GM19467 (cell line): ENCODE results near the gene FZR1.
A peak's percentile ranks its signal among the peaks of the same experiment; 100 is the strongest.
"Not testable (repeated sequence)": the region's sequence is repeated elsewhere in the genome, so short reads cannot be mapped to it uniquely, and the experiment has no call there.

Experiments used
- ATAC-seq: cut with Tn5 transposase; IDR thresholded peaks from one replicate; pipeline ENCODE4 v1.9.1; 2021; ENCODE audit warnings: mild to moderate bottlenecking, moderate library complexity; ENCODE audit not compliant: unreplicated experiment

Gene FZR1

DNA sequence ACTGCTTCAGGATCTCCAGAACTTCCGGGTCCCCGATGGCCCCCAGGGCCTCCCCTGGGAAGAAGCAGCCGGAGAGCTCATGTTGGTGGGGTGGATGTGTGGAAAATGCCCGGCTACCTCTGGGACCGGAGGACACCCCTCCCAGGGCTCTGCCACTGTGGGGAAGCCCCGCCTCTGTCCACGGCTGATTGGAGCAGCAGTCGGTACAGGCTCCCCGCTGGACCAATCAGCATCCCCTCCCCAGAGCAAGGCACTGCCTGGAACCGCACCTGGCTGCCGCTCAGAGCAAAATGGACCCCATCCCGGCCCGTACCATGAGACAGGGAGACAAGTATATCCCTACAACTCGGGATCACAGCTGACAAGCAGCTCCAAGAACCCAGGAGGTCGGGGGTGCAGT lies 12.1 kb upstream of the FZR1 start:
- no peak for ATAC-seq

DNA sequence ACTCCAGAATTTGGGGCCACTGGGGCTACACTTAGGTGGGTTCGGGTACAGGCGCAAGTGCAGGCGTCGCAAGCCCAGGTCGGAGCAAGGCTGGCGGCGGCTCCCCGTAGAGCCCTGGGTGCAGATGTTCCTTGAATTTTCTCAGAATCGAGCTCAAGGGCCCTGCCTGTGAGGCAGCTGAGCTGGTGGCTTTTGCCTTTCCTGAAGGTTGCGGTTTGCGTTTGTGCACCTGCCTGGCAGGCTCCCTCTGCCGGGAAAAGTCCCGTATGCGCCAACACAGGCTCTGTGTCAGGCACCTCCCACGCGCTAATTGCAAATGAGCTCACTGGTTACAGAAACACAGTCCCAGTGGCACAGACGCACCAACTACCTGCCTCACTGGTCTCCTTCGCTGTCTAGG lies 11.6 kb upstream of the FZR1 start:
- ATAC-seq, result no peak

DNA sequence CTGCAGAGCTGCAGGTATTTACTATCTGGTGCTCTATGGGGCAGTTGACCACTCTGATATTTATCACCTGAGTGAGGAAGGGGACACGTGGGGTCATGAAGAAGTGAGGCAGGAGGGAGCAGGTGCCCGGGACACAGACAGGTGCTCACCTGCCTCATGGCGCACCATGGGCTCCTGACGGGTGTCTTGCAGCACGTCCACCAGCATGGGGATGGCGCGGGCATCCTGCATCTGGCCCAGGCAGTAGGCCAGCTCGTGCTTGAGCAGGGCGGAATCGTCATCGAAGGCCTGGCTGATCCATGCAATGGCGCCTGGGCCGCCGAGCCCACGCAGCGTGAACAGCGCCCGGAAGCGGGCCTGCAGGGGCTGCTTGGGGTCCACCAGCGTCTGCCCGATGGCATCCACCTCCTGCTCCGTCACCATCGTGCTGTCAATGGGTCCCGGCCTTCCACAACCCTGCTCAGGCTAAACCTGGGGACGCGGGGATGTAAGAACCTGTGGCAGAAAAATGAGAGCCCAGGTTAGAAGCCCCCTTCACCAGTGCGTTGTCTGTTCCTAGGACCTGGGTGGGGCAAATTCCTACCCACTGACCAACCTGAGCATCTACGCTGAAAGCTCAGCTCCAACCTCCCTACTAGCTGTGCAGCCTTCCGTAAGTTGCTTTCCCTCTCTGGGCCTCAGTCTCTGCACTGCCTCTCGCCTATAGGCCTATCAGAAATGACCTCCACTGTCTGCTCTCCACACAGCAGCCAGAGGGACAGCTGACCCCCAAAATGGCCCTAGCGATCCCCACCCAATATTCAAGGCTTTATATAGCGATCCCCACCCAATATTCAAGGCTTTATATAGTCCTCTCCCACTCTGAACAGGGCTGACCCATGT lies 9.5 kb upstream of the FZR1 start:
- ATAC-seq, result no peak

DNA sequence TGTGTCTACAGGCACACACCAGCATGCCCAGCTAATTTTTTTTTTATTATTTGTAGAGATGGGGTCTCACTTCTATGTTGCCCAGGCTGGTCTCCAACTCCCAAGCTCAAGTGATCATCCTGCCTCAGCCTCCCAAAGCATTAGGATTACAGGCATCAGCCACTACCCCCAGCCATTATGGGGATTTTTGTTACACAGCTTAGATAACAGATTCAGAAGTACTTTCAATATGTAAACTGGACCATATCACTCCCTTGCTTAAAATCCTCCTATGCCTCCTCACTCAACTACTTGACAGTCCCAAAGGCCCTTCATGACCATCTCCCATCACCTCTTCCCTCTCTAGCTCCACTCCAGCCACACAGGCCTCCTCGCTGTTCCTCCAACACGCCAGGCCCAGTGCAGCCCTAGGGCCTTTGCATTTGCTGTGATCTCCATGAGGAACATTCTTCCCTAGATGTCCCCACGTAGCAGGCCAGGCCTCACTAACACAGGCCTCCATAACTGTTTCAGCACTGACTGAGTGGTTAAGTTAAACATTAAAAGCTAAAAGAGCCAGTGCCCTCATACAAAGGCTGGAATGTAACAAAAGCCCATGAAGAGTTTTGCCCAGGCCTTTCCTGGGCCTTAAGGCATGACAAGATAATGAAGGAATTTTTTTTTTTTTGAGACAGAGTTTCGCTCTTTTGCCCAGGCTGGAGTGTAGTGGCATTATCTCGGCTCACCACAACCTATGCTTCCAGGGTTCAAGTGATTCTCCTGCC lies 8.2 kb upstream of the FZR1 start:
- ATAC-seq, result no peak

DNA sequence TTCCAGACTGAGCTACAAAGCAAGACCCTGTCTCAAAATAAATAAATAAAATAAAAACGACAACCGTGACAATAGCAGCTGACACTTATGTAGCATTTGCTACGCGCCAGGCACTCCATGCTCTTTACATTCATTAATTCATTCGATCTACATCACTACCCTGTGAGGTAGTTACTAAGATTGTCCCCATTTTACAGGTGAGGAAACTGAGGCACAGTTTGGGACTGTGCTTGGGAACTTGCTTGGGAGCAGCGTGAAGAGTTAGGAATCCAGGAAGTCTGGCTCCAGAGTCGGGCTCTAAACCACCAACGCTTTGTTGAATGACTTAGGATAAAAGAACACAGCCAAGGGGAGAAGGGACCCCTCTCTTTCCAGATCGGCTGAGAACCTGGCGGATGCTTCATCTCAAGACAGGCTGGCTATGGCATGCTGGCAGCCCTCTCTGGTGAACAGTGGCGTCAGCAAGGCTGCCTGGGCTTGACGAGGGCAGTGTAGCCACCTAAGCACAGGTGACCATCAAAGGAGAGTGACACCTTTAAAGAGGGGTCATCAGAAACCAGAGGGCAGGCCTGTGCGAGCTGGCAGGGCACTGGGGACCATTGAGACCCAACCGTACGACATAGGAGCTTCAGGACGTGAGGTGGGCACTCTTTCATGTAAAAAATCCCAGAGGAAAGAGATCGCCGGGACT lies 6.2 kb upstream of the FZR1 start:
- no peak for ATAC-seq

DNA sequence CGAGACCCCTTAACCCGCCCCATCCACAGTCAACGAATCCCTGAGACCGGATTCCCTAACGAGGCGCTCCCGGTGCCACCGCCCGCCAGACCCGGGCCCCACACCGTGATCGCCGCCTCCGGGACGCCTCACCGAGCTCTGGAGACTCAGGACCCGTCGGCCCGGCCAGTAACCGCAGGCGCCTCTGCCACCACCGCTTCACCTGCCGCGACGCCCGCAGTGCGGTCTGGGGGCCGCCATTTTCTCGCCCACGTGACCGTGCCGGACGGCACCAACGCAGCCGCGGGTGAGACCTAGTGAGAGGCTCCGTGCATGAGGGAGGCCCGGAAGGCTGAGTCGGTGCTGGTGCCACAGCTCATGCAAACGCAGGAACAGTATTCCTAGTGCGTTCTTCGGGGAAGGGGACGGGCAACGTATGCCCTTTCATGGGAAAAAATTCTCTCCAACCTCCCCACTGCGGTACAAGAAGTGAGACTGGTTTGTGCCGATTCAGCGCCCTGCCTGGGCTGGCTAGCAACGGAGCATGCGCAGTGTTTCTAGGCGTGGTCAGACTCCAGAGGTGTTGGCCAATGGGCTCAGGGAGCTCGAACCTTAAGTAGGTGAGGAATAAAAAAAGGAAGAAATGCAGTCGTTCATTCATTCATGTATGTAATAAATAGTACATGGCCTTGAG lies 5.5 kb upstream of the FZR1 start, which contains the start of gene DOHH:
Gene DOHH, minus strand, starts transcription at position 246 of the 673 bp plus-strand sequence. CDS start 3,860 bp downstream, outside the sequence.
- ATAC-seq, result peak; percentile 69

DNA sequence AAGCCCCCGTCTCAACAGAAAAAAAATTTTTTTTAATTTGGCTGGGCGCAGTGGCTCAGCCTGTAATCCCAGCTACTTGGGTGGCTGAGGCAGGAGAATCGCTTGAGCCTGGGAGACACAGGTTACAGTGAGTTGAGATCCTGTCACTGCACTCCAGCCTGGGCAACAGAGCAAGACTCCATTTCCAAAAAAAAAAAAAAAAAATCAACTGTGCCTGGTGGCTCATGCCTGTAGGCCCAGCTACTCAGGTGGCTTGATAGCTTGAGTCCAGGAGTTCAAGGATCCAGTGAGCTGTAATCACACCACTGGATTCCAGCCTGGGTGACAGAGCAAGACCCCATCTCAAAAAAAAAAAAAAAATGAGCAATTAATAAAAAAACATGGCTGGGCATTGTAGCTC lies 4.3 kb upstream of the FZR1 start:
- no peak for ATAC-seq

DNA sequence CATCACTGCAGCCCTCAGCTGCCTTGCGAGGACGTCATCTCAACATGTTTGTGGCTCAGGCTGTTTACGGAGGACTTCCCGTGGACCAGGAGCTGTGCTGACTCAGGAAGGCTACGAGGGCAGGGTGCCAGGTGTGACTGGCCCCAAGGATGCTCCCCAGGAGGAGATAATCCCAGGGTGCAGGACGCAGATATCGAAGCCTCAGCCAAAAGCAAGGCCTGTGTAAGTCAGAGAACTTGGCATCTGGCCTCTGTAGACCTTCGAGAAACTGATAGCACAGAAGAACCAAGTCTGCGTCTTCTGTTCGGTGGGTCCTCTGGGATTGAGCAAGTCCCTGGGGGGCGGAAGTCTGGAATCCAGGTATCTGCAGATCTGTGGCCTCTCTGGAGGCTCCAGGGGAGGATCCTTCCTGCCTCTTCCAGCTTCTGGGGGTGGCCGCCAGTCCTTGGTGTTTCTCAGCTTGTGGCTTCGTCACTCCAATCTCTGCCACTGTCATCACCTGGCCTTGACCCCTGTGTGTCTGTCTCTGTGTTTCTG lies 3.0 kb upstream of the FZR1 start:
- ATAC-seq, result no peak

DNA sequence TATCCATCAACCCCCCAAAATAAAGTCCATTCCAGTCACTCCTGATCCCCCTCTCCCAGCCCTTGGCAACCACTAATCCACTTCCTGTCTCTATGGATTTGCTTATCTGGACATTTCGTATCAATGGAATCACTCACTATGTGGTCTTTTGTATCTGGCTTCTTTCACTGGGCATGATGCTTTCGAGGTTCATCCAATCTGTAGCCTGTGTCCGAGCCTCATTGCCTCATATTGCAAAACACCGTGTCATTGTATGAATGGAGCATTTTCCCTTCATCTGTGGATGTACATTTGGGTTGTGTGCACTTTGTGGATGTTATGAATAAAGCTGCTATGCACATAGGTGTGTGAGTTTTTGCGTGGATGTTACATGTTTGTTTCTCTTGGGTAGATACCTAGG lies 1.4 kb upstream of the FZR1 start:
- no peak for ATAC-seq

DNA sequence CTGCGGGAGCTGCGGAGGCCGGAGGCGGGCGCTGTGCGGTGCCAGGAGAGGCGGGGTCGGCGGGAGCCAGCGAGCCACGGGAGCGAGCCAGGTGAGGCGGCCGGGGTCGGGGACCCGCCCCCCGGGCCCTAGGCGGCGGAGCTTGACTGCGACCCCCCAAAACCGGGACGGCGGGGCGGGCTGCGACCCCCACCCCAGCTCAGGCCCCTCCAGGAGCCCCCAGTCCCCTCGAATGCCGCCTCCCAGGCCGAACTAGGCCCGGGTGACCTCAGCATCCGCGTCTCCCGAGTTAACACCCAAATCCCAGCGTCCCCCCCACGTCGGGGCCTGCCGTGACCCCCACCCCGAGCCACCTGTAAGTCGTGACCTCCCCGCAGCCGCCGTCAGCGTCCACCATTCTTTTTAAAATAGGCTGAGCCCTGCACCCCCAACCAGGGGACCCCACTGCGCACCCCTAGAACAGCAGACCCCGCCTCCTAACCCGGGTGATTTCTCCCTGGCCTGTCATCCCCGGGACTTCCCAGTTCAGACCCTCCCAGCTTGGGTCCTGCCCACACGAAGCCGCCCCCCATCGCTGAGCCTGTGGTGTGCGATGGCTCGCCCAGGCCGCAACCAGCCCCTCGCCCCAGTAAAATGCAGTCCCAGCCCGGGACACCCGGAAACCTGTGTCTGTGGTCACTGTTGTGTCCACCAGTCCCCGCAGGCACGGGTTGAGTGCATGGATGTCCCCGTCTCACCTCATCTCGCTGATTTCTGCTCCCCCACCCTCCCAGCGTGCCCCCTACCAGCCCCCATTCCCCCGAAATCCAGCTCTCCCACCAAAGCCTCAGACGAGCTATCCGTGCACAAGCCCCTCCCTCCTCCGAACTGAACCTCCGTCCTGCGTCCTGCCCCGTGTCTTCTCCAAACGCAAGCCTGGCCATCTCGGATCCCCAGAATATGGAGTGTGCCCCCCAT lies 551 bp downstream of the FZR1 start:
- no peak for ATAC-seq

DNA sequence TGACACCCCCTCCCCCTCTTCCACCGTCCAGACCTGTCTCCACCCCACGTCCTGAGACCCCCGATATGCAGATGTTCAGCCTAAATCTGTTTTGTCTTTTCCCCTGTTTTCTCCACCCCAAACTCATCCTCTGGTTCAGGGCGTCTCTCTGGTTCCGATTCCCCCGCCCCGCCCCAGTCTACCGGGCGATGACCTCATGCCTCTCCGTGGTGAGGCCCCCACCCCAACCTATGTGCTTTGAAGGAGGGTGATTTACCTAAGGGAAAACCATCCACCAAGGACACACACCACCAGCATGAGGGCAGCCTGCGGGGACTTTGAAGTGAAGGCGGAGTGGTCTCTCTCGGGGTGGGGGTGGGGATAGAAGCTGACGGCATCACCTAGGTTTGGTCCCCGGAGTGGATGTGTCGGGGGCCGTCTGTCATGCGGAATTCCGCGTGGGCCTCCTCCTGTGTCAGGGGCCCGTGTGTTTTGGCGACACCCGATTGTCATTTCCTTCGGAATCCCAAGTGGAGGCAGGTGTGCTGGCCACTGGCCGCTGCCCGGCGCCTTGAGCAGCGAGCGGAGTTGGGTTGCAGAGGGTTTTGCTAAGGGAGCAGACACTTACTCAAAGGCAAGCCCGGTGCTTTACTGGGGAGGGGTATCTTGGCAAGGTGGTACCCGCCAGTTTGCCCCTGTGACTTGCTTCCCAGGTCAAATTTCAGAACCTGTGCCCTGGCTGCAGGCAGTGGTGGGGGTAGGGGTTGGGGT lies 1.4 kb downstream of the FZR1 start:
- ATAC-seq, result no peak

DNA sequence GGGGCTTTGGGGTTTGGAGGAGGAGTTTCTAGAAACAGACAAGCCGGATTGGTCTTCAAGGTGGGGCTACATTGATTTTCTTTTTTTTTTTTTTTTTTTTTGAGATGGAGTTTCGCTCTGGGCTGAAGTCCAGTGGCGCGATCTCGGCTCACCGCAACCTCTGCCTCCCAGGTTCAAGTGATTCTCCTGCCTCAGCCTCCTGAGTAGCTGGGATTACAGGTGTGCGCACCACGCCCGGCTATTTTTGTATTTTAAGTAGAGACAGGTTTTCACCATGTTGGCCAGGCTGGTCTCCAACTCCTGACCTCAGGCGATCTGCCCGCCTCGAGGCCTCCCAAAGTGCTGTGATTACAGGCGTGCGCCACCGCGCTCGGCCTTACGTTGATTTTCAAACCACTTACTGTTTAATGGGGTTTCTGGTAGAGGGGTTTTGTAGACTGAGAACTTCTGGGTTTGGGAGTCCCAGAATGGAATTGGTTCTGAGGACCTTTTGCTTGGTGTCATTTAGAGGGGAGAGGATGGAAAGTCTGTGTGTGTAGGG lies 2.1 kb downstream of the FZR1 start:
- not testable (repeated sequence) for ATAC-seq

DNA sequence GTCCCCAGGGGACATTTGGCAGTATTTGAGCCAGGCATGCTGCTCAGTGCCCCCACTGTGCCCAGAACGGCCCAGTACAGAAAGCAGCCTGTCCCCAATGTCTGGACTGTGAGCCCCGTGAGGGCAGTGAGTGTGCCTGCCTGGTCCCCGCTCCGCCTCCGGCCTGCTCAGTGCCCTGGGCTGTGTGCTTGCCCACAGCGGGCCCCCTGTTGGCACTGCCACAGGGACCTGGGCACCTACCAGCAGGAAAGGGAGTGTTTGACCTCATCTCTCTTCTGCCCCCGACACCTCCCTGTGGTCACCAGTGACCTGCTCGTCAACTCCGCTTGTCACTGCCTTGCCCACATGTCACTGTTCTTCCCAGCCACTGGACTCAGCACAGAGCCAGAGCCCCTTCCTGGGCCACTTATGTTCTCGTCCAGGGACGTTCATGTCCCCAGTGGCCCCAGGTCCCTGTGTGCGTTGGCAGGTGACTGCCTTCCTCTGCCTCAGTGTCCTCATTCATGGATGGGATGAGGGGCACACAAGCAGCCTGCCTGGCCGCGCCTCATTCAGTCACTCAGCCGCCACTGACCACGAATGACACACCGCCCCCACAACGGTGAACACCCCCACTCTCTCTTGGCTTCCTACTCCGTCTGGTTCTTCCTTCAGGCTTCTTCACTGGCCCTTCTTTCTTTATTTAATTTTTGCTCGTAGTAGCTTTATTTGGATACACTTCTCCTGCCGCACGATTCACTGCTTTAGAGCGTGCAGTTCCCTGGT lies 2.8 kb downstream of the FZR1 start:
- ATAC-seq, result no peak

DNA sequence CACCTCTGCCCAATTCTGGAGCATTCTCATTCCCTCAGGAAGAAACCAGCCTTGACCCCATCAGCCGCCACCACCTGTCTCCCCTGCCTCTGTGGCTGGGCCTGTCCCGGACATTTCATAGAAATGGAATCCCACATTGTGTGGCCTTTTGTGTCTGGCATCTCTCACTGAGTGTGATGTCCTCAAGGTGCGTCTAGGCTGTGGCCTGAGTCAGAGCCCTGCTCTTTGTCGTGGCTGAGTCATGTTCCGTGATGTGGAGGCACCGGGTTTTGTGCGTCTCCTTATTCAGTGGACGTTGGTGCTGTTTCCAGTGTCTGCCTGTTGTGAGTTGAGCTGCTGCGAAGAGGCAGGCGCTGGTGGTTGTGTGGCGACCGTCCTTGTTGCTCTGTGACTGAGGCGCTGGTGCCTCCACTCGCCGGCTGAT lies 3.5 kb downstream of the FZR1 start:
- ATAC-seq, result no peak

DNA sequence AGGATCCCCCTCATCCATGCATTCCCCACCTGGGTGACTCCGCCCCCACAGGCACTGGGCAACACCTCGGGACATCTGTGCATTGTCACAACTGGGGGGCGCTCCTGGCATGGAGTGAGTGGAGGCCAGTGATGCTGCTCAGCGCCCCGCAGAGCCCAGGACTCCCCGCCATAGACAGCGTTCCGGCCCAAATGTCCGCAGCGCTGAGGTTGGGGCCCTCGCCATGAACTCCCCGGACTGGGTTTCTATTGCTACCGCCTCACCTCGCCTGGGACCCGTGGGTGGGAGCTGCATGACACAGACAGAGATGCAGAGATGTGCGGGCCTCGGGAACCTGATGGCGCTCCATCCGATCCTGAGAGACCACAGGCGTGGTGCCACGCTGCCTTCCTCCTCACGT lies 4.6 kb downstream of the FZR1 start:
- ATAC-seq, result no peak

DNA sequence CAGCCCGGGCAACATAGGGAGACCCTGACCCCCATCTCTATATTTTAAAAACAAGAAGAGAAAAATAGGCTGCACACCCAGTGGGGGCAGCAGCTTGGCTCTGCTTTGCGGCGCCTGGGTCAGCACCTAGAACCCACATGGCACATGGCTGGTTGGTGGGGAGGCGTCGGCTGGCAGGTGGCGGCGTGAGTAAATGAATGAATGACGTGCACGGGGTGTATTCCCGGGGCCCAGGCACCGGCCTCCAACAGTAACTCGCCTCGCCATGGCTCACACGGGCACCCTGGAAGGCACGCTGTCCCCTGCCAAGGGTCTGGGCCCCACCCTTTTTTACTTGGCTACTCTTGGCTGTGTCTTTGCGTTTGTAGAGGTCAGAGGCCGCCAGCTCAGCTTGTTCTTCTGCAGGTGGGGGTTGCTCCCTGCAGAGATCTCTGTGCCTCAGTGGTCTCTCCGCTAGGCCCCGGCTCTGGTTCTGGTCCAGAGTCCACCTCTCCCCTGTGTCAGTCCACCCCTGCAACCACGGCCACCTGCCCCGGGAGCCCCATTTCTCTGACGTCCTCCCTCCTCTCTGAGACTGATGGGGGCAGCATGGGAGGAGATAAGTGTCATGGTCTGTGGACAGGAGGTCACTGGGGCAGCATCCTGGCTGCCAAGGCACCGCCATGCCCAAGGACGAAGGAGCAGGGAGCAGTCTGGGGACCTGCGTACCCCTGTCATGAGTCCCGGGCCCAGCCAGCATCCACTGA lies 5.6 kb downstream of the FZR1 start:
- no peak for ATAC-seq

DNA sequence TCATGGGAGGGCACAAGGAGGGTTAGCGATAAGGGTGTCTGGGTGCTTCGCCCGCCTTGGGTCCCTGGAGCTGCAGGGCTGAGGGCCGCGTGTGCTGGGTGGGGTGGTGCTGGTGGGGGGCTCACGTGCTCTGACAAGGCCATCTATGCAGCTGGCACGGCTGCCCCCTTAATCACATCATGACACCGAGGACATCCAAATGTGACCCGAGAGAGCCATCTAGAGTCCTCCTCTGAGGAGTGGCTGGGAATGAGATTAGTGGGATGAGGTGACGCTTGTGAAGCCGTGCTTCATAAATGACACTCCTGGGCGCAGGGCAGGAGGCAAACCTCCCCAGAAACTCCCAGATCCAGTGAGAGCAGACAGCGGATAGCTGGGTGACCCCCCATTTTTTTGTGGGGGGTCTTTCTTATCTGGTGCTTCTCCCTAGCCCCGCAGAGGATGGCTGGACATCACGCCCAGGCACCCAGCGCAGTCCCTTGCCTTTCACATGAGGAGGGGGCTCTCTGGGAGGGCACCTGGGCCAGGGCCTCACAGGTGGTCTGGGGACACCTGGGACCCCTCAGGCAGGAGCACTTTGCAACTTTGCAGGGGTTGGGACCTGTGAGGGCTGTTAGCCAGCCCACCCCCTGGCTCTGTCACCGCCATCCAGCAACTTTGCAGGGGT lies 6.6 kb downstream of the FZR1 start:
- no peak for ATAC-seq
